ENCODE results near the gene WNT4.

- TF ChIP-seq GATA3 (IDR thresholded peaks at IDR 0.05; ENCODE audit: low read depth, low read length) (no peak), GATA2 (IDR thresholded peaks at IDR 0.05; ENCODE audit: low read depth, low read length) (no peak)
Observed at GRCh38 chr1:22133931-22134324, 9.0 kb downstream of the WNT4 start.

Data from SH-SY5Y (cell line).